SW 1271 (cell line): ENCODE measurements around the gene TEX51.

Experiments
- DNase-seq, 2 experiments: peaks; one replicate each; lab custom pipeline; 2025; lab: John Stamatoyannopoulos, UW

The TEX51 gene

GRCh38 chr2:126893153-126893552 is 5.5 kb upstream of the TEX51 start:
- DNase-seq: no peak

GRCh38 chr2:126893606-126894005 is 5.1 kb upstream of the TEX51 start:
- DNase-seq: no peak

- DNase-seq: no peak
These were observed 4.6 kb upstream of the TEX51 start for GRCh38 chr2:126894082-126894481.

GRCh38 chr2:126894585-126895182 is 4.0 kb upstream of the TEX51 start:
- no peak for DNase-seq

GRCh38 chr2:126895336-126895735 is 3.4 kb upstream of the TEX51 start:
- DNase-seq: no peak

- DNase-seq: no peak
These were observed 2.2 kb upstream of the TEX51 start for GRCh38 chr2:126896471-126896870.

- DNase-seq: no peak
These were observed 1.0 kb downstream of the TEX51 start for GRCh38 chr2:126899616-126900185.

GRCh38 chr2:126900646-126901319 is 2.1 kb downstream of the TEX51 start:
- no peak for DNase-seq

GRCh38 chr2:126901459-126901858 is 2.8 kb downstream of the TEX51 start:
- no peak for DNase-seq

- DNase-seq: no peak
These were observed 3.6 kb downstream of the TEX51 start for GRCh38 chr2:126902152-126902835.

- DNase-seq: no peak
These were observed 4.2 kb downstream of the TEX51 start for GRCh38 chr2:126902859-126903258.

- DNase-seq: no peak
These were observed 7.3 kb downstream of the TEX51 start for GRCh38 chr2:126905991-126906390.

GRCh38 chr2:126906781-126907180 is 8.1 kb downstream of the TEX51 start:
- no peak for DNase-seq

- DNase-seq: no peak
These were observed 9.0 kb downstream of the TEX51 start for GRCh38 chr2:126907671-126908070.

- no peak for DNase-seq
These were observed 10.1 kb downstream of the TEX51 start for GRCh38 chr2:126908721-126909177.

GRCh38 chr2:126909366-126909765 is 10.7 kb downstream of the TEX51 start:
- no peak for DNase-seq

- DNase-seq: no peak
These were observed 11.1 kb downstream of the TEX51 start for GRCh38 chr2:126909781-126910180.

GRCh38 chr2:126910637-126911036 is 11.9 kb downstream of the TEX51 start:
- no peak for DNase-seq

- no peak for DNase-seq
These were observed 12.6 kb downstream of the TEX51 start for GRCh38 chr2:126911111-126911796.

GRCh38 chr2:126912201-126912600 is 13.5 kb downstream of the TEX51 start:
- DNase-seq: no peak

GRCh38 chr2:126913329-126913728 is 14.6 kb downstream of the TEX51 start:
- DNase-seq: no peak

GRCh38 chr2:126913881-126914615 is 15.4 kb downstream of the TEX51 start:
- DNase-seq: no peak
